ENCODE measurements around the gene THRA. TPM values are rescaled to one million over a fixed set of nuclear protein-coding genes. Genes with fewer than 3 reads are reported as not detected.

Gene THRA
- total RNA-seq, 1 experiment from 2014 or later: 10.1 TPM

GRCh38 chr17:40098846-40099618, 36.3 kb downstream of the THRA start:
- H3K9me3 ChIP-seq (ENCODE audit: control insufficient read depth, low read depth, low read length): no peaks in the 10 kb centered on the region
- no peak overlapping the region for H2BK15ac ChIP-seq (ENCODE audit: low read depth, low read length)
- H2BK120ac ChIP-seq (ENCODE audit: low read depth, low read length, poor library complexity, severe bottlenecking): no peak overlapping the region
- peaks cover 8% of the 10 kb centered on the region; the same call in 1 of the 2 replicates for H3K27me3 ChIP-seq (ENCODE audit: insufficient read depth, low read length)
- peak; percentile 97 for DNase-seq
- H3K4me1 ChIP-seq (ENCODE audit: insufficient read depth, low read length): peaks cover 6% of the 10 kb centered on the region; the same call in 1 of the 2 replicates
- Mint-ChIP-seq H3K27me3 (ENCODE audit: low read depth) (peaks cover 42% of the 10 kb centered on the region), H3K4me3 (peak overlapping the region; percentile 82 to 87), H3K4me1 (peaks cover 46 to 52% of the 10 kb centered on the region in 2 experiments), H3K27ac (peak overlapping the region in 2 of 3 experiments; percentile 93 to 96; a peak in 6 of 7 replicates), H3K9me3 (peaks cover 0 to 7% of the 10 kb centered on the region in 2 experiments; a peak in 2 of 5 replicates), H3K36me3 (ENCODE audit: insufficient read depth in 1 of 3, low read depth in 3 of 3) (peaks cover 22 to 43% (median 25%) of the 10 kb centered on the region in 3 experiments)
- no peak overlapping the region for H3K27ac ChIP-seq (ENCODE audit: insufficient read length, low read depth, low read length)
- no peak overlapping the region for H2BK20ac ChIP-seq (ENCODE audit: low read depth, low read length, poor library complexity, severe bottlenecking)
- peak overlapping the region; percentile 33 for H3K18ac ChIP-seq (ENCODE audit: insufficient read length, low read depth, low read length)
- no peak overlapping the region for H3K9ac ChIP-seq (ENCODE audit: extremely low read depth, insufficient read length, low read length)
- no peak overlapping the region for H4K5ac ChIP-seq (ENCODE audit: insufficient read length, low read depth, low read length)
- no peak overlapping the region for H3K56ac ChIP-seq (ENCODE audit: insufficient read length, low read depth, low read length)
- no peak overlapping the region for H4K8ac ChIP-seq (replicated peaks; ENCODE audit: insufficient read length, low read depth, low read length)
- WGBS (ENCODE audit: extremely low coverage, insufficient read length, low lambda C conversion rate): 100% methylated on average over 1 of the region's 52 CpGs
- no peak overlapping the region for H3T11ph ChIP-seq (ENCODE audit: low read length)
- TF ChIP-seq, protein P1, sequence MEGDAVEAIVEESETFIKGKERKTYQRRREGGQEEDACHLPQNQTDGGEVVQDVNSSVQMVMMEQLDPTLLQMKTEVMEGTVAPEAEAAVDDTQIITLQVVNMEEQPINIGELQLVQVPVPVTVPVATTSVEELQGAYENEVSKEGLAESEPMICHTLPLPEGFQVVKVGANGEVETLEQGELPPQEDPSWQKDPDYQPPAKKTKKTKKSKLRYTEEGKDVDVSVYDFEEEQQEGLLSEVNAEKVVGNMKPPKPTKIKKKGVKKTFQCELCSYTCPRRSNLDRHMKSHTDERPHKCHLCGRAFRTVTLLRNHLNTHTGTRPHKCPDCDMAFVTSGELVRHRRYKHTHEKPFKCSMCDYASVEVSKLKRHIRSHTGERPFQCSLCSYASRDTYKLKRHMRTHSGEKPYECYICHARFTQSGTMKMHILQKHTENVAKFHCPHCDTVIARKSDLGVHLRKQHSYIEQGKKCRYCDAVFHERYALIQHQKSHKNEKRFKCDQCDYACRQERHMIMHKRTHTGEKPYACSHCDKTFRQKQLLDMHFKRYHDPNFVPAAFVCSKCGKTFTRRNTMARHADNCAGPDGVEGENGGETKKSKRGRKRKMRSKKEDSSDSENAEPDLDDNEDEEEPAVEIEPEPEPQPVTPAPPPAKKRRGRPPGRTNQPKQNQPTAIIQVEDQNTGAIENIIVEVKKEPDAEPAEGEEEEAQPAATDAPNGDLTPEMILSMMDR (conservative IDR thresholded peaks at IDR 0.05): no peak
- no peak overlapping the region for H3K14ac ChIP-seq (ENCODE audit: insufficient read depth, low read length)
- H4K91ac ChIP-seq (ENCODE audit: insufficient read length, low read depth, low read length): no peak overlapping the region
- no peak overlapping the region for H2AFZ ChIP-seq (ENCODE audit: low read length)
- no peak overlapping the region for H3K4ac ChIP-seq (ENCODE audit: low read depth, low read length)
- H2BK5ac ChIP-seq (ENCODE audit: insufficient read length, low read length): no peak overlapping the region
- H3K23me2 ChIP-seq (ENCODE audit: insufficient read length, low read depth, low read length, poor library complexity, severe bottlenecking): peaks cover 15% of the 10 kb centered on the region
- H2AK5ac ChIP-seq (ENCODE audit: insufficient read length, low read length): no peak overlapping the region
- no peaks in the 10 kb centered on the region for H4K20me1 ChIP-seq (ENCODE audit: control insufficient read depth, insufficient read depth, insufficient read length)
- H3K79me1 ChIP-seq (ENCODE audit: insufficient read depth, low read depth, low read length, poor library complexity, severe bottlenecking): no peaks in the 10 kb centered on the region
- H3K79me2 ChIP-seq (ENCODE audit: insufficient read depth, low read length): no peaks in the 10 kb centered on the region
- peak overlapping the region; percentile 72 for H3K4me2 ChIP-seq (ENCODE audit: insufficient read depth, insufficient read length, low read length)
- H3K23ac ChIP-seq (ENCODE audit: insufficient read length, low read depth, low read length): no peak overlapping the region
- H2BK12ac ChIP-seq (ENCODE audit: insufficient read length, low read depth, low read length): no peak overlapping the region
